Measurements from ENCODE around the gene IFNB1.

The IFNB1 gene

DNA sequence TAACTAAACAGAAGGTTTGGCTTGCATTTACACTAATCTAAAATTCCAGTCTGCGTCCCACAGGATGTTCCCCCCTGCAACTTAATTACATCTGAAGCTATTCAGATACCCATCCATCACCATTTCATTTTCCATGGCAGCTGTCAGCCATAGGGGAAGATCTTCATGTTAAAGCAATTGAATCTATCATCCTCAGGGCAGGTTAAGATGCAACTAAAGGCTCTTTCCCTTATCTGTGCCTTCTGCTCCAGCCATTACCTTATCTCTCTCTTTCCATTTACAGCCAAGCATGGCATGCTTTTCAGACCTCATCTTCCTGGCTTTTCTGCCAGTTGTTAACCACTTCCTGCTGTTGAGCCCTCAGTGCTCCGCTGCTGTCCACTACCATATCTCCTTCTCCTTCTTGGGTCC is 30.5 kb downstream of the IFNB1 start:
- no peak overlapping the region for H3K4me3 ChIP-seq (ENCODE audit: low read depth in 1 of 2, low read length in 1 of 2)
- no peak overlapping the region for H3K27ac ChIP-seq
- no peaks in the 10 kb centered on the region for H3K36me3 ChIP-seq
- no peaks in the 10 kb centered on the region for H3K9me3 ChIP-seq
- peaks cover 0 to 6% of the 10 kb centered on the region in 2 experiments for H3K4me1 ChIP-seq (ENCODE audit: control insufficient read depth in 1 of 2, insufficient read depth in 1 of 2, low read depth in 1 of 2, low read length in 1 of 2)
- TF ChIP-seq, protein P1, sequence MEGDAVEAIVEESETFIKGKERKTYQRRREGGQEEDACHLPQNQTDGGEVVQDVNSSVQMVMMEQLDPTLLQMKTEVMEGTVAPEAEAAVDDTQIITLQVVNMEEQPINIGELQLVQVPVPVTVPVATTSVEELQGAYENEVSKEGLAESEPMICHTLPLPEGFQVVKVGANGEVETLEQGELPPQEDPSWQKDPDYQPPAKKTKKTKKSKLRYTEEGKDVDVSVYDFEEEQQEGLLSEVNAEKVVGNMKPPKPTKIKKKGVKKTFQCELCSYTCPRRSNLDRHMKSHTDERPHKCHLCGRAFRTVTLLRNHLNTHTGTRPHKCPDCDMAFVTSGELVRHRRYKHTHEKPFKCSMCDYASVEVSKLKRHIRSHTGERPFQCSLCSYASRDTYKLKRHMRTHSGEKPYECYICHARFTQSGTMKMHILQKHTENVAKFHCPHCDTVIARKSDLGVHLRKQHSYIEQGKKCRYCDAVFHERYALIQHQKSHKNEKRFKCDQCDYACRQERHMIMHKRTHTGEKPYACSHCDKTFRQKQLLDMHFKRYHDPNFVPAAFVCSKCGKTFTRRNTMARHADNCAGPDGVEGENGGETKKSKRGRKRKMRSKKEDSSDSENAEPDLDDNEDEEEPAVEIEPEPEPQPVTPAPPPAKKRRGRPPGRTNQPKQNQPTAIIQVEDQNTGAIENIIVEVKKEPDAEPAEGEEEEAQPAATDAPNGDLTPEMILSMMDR (IDR thresholded peaks at IDR 0.05), result no peak
- H3K27me3 ChIP-seq, result no peaks in the 10 kb centered on the region

DNA sequence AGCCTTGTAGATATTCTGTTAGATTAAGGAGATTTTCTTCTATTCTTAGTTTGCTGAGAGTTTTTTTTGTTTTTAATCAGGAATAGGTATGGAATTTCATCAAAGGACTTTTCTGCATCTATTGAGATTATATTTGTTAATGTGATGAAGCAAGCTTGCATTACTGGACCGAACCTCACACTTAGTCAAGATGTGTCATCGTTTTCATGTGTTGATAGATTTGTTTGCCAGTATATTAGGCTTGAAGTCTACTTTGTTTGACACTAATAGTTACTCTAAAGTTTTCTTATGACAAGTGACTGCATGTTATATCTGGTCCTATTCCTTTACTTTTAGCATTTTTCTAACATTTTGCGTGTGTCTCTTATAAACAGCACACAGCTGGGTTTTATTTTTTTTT is 33.9 kb downstream of the IFNB1 start:
- Histone ChIP-seq H3K4me1 (ENCODE audit: control insufficient read depth in 1 of 2, insufficient read depth in 1 of 2, low read depth in 1 of 2, low read length in 1 of 2) (peaks cover 0 to 6% of the 10 kb centered on the region in 2 experiments), H3K27me3 (no peaks in the 10 kb centered on the region), H3K27ac (no peak overlapping the region), H3K36me3 (no peaks in the 10 kb centered on the region), H3K9me3 (no peaks in the 10 kb centered on the region), H3K4me3 (ENCODE audit: low read depth in 1 of 2, low read length in 1 of 2) (no peak overlapping the region)
- TF ChIP-seq, protein P1 (IDR thresholded peaks at IDR 0.05), result no peak

DNA sequence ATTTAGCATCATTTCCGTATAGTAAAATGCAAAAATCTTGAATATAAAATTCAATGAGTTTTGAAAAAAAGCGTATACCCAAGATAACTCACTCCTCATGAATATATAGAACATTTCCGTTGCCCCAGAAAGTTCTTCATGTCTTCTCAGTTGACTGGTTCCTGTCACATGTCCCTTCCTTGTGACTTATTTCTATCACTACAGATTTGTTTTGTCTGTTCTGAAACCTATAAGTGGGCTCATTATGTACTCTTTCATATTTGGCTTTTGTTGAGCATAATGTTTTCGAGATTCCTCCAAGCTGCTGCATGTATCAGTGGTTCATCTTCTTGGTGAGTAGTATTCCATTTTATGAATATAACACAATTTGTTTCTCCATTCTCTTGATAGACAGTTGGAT is 35.3 kb downstream of the IFNB1 start:
- Histone ChIP-seq H3K27ac (no peak overlapping the region), H3K4me1 (ENCODE audit: control insufficient read depth in 1 of 2, insufficient read depth in 1 of 2, low read depth in 1 of 2, low read length in 1 of 2) (peaks cover 0 to under 1% of the 10 kb centered on the region in 2 experiments), H3K36me3 (no peaks in the 10 kb centered on the region), H3K4me3 (ENCODE audit: low read depth in 1 of 2, low read length in 1 of 2) (no peak overlapping the region), H3K9me3 (no peaks in the 10 kb centered on the region), H3K27me3 (no peaks in the 10 kb centered on the region)
- TF ChIP-seq, protein P1 (IDR thresholded peaks at IDR 0.05), result no peak

DNA sequence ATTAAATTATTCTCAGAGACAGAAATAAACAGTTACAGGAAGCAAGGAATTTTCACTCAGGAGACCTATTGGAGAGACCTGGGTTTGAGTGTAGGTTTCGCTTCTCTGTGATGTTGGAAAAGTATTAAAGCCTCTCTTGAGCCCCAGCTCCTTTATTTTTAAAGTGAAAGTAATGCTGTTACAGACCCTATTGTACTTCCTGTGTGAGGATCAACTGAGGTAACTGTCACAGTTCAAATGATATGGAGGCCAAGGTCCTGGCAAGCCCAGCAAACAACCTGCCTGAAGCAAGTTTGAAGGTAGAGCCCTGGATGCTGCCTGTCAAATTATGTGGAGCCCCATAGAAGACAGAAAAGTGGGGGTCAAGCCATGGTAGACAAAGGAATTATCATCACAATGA is 38.4 kb downstream of the IFNB1 start:
- TF ChIP-seq, protein P1 (IDR thresholded peaks at IDR 0.05), result no peak
- no peaks in the 10 kb centered on the region for H3K27me3 ChIP-seq
- no peaks in the 10 kb centered on the region for H3K36me3 ChIP-seq
- H3K4me3 ChIP-seq (ENCODE audit: low read depth in 1 of 2, low read length in 1 of 2), result no peak overlapping the region
- H3K4me1 ChIP-seq (ENCODE audit: control insufficient read depth in 1 of 2, insufficient read depth in 1 of 2, low read depth in 1 of 2, low read length in 1 of 2), result no peaks in the 10 kb centered on the region
- H3K27ac ChIP-seq, result no peak overlapping the region
- no peaks in the 10 kb centered on the region for H3K9me3 ChIP-seq

DNA sequence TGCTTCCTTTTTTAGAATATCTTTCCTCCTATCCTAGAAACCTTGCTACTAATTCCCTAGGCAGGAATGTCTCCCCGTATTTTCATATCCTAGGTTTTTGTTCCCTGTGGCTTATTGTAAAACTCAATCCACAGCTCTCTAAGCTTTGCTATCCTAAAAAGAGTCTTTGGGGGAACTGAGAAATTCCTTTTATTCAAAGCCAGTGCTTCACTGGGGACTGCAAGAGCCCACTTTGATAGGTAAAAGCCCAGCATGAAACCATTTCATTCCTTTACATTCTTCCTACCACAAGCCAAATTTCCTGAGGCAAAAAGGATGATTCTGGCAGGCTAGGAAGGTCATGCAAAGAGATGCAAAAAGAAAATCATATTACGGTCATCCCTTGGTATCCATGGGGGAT is 40.5 kb downstream of the IFNB1 start:
- Histone ChIP-seq H3K27me3 (no peaks in the 10 kb centered on the region), H3K4me3 (ENCODE audit: low read depth in 1 of 2, low read length in 1 of 2) (no peak overlapping the region), H3K27ac (no peak overlapping the region), H3K36me3 (no peaks in the 10 kb centered on the region), H3K4me1 (ENCODE audit: control insufficient read depth in 1 of 2, insufficient read depth in 1 of 2, low read depth in 1 of 2, low read length in 1 of 2) (peaks cover 0 to 1% of the 10 kb centered on the region in 2 experiments), H3K9me3 (no peaks in the 10 kb centered on the region)
- TF ChIP-seq, protein P1 (IDR thresholded peaks at IDR 0.05), result no peak

DNA sequence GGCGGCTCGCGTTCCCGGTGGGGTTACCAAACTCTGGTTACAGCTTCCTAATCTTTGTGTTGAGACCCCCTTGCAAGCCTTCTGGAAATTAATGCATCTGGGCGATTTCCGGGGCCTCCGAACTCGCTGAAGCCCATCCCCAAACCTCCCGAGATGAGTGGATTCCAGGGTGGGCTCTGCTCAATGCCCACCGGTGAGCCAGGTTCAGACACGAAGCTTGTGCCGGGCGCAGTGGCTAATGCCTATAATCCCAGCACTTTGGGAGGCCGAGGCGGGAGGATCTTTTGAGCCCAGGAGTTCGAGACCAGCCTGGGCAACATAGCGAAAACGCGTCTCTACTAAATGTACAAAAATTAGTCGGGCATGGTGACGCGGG is 45.9 kb downstream of the IFNB1 start:
- Histone ChIP-seq H3K36me3 (peaks cover 16% of the 10 kb centered on the region), H3K4me1 (ENCODE audit: control insufficient read depth in 1 of 2, insufficient read depth in 1 of 2, low read depth in 1 of 2, low read length in 1 of 2) (peaks cover 36 to 39% of the 10 kb centered on the region in 2 experiments), H3K27ac (peak overlapping the region; percentile 94), H3K4me3 (ENCODE audit: low read depth in 1 of 2, low read length in 1 of 2) (peak overlapping the region; percentile 65 to 83), H3K27me3 (no peaks in the 10 kb centered on the region), H3K9me3 (no peaks in the 10 kb centered on the region)
- TF ChIP-seq, protein P1 (IDR thresholded peaks at IDR 0.05), result no peak

Data from neutrophil (primary cell).